DOHH2 (cell line): ENCODE data around the gene SALL4.

Experiments
- H3F3A ChIP-seq: fragments of 200-600 bp; sonication (generic), shearing (Covaris generic); 2 replicates; pipeline ENCODE4 v1.6.0; 2016; ENCODE audit warnings: antibody characterized with exemption, mild to moderate bottlenecking; ENCODE audit not compliant: control insufficient read depth, insufficient read depth
- H3K27ac ChIP-seq: fragments of 200-600 bp; sonication (generic); 2 replicates; pipeline ENCODE4 v1.5.1; 2014; ENCODE audit warnings: low read depth, mild to moderate bottlenecking, low read length, moderate library complexity
- H3K27me3 ChIP-seq: fragments of 200-600 bp; sonication (generic); 2 replicates; pipeline ENCODE4 v1.6.1; 2014; ENCODE audit warnings: mild to moderate bottlenecking, low read length, mixed read lengths; ENCODE audit not compliant: control insufficient read depth
- H3K36me3 ChIP-seq: fragments of 200-600 bp; sonication (generic); 2 replicates; pipeline ENCODE4 v1.6.1; 2014; ENCODE audit warnings: mild to moderate bottlenecking, low read length, moderate library complexity, mixed read lengths; ENCODE audit not compliant: control insufficient read depth
- H3K4me1 ChIP-seq: fragments of 200-600 bp; sonication (generic); 2 replicates; pipeline ENCODE4 v1.6.1; 2014; ENCODE audit warnings: mild to moderate bottlenecking, low read length, mixed read lengths; ENCODE audit not compliant: control insufficient read depth
- H3K4me2 ChIP-seq: fragments of 200-600 bp; sonication (generic); 2 replicates; pipeline ENCODE4 v1.6.0; 2014; ENCODE audit warnings: mild to moderate bottlenecking, low read length, moderate library complexity
- H3K4me3 ChIP-seq: fragments of 200-600 bp; sonication (generic); 2 replicates; pipeline ENCODE4 v1.5.1; 2014; ENCODE audit warnings: mild to moderate bottlenecking, low read length, mixed read lengths
- H3K79me2 ChIP-seq: fragments of 200-600 bp; sonication (generic); 2 replicates; pipeline ENCODE4 v1.6.1; 2014; ENCODE audit warnings: mild to moderate bottlenecking, low read length, mixed read lengths; ENCODE audit not compliant: control insufficient read depth
- H3K9me2 ChIP-seq: fragments of 200-600 bp; sonication (generic); replicated peaks from 2 replicates; pipeline ENCODE4 v1.6.1; 2014; ENCODE audit warnings: mild to moderate bottlenecking, low read length, mixed read lengths; ENCODE audit not compliant: control insufficient read depth
- H3K9me3 ChIP-seq: fragments of 200-600 bp; sonication (generic); 2 replicates; pipeline ENCODE4 v1.6.1; 2014; ENCODE audit warnings: antibody characterized with exemption, low read length, mixed read lengths; ENCODE audit not compliant: control insufficient read depth, insufficient read depth
- H4K20me1 ChIP-seq: fragments of 200-600 bp; sonication (generic); 2 replicates; pipeline ENCODE4 v1.6.0; 2014; ENCODE audit warnings: low read depth, mild to moderate bottlenecking, antibody characterized with exemption, low read length, moderate library complexity; ENCODE audit not compliant: control insufficient read depth, insufficient read depth
- EZH2phosphoT487 ChIP-seq: fragments of 200-600 bp; sonication (generic); IDR thresholded peaks from 2 replicates; pipeline ENCODE4 v1.6.1; 2017; ENCODE audit warnings: borderline replicate concordance, mild to moderate bottlenecking, antibody characterized with exemption, low read length, moderate library complexity, mixed read lengths
- TF ChIP-seq, protein P1 (sequence below): fragments of 200-600 bp; sonication (generic); IDR thresholded peaks from one replicate; pipeline ENCODE4 v1.5.1; 2014; ENCODE audit warnings: antibody characterized with exemption, mild to moderate bottlenecking, low read depth, low read length; ENCODE audit not compliant: poor library complexity, severe bottlenecking

SALL4 gene

DNA sequence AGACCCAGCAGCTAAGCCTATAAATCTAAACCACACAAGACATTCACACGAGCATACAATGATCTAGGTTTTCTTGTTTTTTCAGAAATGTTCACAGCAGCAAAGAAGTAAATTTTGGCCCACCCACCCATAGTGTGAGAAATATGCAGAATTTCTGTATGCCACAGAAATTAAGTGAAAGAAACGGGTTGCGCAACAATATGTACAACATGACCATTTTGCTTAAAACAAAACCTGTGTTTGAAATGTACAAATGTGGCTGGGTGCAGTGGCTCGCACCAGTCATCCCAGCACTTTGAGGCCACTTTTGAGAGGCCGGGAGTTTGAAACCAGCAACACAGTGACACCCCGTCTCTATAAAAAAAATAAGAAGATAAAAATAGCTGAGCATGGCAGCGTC lies 9.4 kb downstream of the SALL4 start:
- H3K36me3 ChIP-seq: no peaks in the 10 kb centered on the region
- H4K20me1 ChIP-seq: no peaks in the 10 kb centered on the region

DNA sequence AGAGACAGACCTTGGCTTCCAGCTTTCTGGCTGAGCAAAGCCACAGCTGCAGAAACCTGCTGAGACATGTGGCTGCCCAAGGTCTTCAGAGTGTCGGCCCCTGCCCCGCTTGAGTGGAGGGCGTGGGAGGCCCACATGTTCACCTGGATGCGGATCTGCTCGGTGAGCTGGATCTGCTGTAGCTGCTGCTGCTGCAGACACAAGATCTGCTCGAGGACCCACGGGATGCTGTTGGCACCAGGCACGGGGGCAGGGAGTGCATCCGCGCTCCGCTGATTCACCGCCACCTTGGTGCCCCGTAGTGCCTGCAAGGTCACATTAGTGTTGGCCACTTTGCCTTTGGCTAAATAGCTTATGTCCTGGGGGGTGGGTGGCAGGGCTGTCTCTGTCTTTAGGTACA lies 10.7 kb downstream of the SALL4 start:
- Histone ChIP-seq H3K27me3 (peaks cover 4% of the 10 kb centered on the region; the same call in 1 of the 2 replicates), H3K4me2 (no peak overlapping the region), H3F3A (no peaks in the 10 kb centered on the region), H3K9me2 (no peaks in the 10 kb centered on the region), H3K27ac (no peak overlapping the region), H4K20me1 (no peaks in the 10 kb centered on the region), H3K9me3 (no peaks in the 10 kb centered on the region), H3K79me2 (no peaks in the 10 kb centered on the region), H3K4me1 (no peaks in the 10 kb centered on the region), H3K36me3 (no peaks in the 10 kb centered on the region), H3K4me3 (no peak overlapping the region)
- TF ChIP-seq, protein P1, sequence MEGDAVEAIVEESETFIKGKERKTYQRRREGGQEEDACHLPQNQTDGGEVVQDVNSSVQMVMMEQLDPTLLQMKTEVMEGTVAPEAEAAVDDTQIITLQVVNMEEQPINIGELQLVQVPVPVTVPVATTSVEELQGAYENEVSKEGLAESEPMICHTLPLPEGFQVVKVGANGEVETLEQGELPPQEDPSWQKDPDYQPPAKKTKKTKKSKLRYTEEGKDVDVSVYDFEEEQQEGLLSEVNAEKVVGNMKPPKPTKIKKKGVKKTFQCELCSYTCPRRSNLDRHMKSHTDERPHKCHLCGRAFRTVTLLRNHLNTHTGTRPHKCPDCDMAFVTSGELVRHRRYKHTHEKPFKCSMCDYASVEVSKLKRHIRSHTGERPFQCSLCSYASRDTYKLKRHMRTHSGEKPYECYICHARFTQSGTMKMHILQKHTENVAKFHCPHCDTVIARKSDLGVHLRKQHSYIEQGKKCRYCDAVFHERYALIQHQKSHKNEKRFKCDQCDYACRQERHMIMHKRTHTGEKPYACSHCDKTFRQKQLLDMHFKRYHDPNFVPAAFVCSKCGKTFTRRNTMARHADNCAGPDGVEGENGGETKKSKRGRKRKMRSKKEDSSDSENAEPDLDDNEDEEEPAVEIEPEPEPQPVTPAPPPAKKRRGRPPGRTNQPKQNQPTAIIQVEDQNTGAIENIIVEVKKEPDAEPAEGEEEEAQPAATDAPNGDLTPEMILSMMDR: no peak
- TF ChIP-seq EZH2phosphoT487: no peak

More for the DNA sequence above, 9.4 kb downstream of the SALL4 start:
- Histone ChIP-seq H3K79me2 (no peaks in the 10 kb centered on the region), H3K9me2 (no peaks in the 10 kb centered on the region), H3K4me2 (no peak overlapping the region), H3K27ac (no peak overlapping the region), H3K9me3 (no peaks in the 10 kb centered on the region), H3F3A (no peaks in the 10 kb centered on the region), H3K4me3 (no peak overlapping the region), H3K4me1 (no peaks in the 10 kb centered on the region), H3K27me3 (peaks cover 12% of the 10 kb centered on the region)
- TF ChIP-seq EZH2phosphoT487: no peak
- TF ChIP-seq, protein P1: no peak

DNA sequence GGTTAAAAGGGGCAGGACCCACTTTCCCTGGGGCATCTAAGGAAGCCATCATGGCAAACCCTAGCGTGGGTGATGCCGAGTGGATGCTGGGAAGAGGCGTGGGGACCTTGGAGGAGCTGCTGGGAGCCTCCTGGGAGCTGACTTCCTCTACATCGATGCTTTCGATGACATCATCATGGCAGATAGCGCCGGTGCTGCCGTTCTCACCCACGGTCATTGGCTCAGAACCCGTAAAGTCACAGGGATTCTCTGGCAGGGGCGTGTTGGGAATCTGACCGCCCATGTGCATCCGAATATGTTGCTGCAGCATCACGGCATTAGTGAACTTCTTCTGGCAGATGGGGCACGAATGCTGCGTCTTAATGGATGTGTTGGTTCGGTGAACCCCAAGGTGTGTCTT lies 12.1 kb downstream of the SALL4 start:
- H3K4me1 ChIP-seq: no peaks in the 10 kb centered on the region
- H3K4me3 ChIP-seq: no peak overlapping the region
- no peaks in the 10 kb centered on the region for H3K27me3 ChIP-seq
- H3K79me2 ChIP-seq: no peaks in the 10 kb centered on the region
- H3K9me2 ChIP-seq: no peaks in the 10 kb centered on the region
- H4K20me1 ChIP-seq: no peaks in the 10 kb centered on the region
- no peaks in the 10 kb centered on the region for H3K36me3 ChIP-seq
- TF ChIP-seq, protein P1: no peak
- no peak for TF ChIP-seq EZH2phosphoT487
- no peak overlapping the region for H3K4me2 ChIP-seq
- H3K27ac ChIP-seq: no peak overlapping the region
- H3F3A ChIP-seq: no peaks in the 10 kb centered on the region
- H3K9me3 ChIP-seq: no peaks in the 10 kb centered on the region

DNA sequence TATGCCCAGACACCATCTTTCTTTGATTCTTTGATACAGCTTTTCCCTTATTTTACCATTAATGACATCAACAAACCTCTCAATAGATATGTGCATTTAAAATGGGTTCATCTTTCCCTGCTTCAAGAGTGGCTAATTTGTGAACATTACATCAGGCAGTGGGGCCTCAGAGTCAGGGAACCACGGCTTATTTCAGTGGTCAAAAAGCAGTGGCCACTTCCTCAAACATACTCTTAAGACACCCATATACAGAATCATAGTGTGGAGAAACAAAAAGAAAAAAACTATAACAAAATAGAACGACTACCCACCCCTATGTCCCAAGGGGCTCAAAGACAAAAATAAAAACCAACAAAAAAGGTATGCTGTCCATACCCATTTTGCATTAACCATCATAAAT lies 12.9 kb downstream of the SALL4 start:
- TF ChIP-seq, protein P1: no peak
- TF ChIP-seq EZH2phosphoT487: no peak
- H3K27ac ChIP-seq: no peak overlapping the region
- no peaks in the 10 kb centered on the region for H3K9me2 ChIP-seq
- no peaks in the 10 kb centered on the region for H3F3A ChIP-seq
- no peaks in the 10 kb centered on the region for H4K20me1 ChIP-seq
- no peaks in the 10 kb centered on the region for H3K4me1 ChIP-seq
- no peaks in the 10 kb centered on the region for H3K27me3 ChIP-seq
- H3K4me2 ChIP-seq: no peak overlapping the region
- H3K9me3 ChIP-seq: no peaks in the 10 kb centered on the region
- H3K79me2 ChIP-seq: no peaks in the 10 kb centered on the region
- H3K36me3 ChIP-seq: no peaks in the 10 kb centered on the region
- H3K4me3 ChIP-seq: no peak overlapping the region
